Activated CD4-positive, alpha-beta T cell treated with anti-CD3 and anti-CD28 coated beads for 48 hours (primary cell): Measurements from ENCODE around the gene BLOC1S3.
"Not testable (repeated sequence)": the region's sequence is repeated elsewhere in the genome, so short reads cannot be mapped to it uniquely, and the experiment has no call there.

ENCODE experiments used
- DNase-seq: peaks from one replicate; pipeline ENCODE4 v3.0.0-alpha.2; 2020

The BLOC1S3 gene

DNA sequence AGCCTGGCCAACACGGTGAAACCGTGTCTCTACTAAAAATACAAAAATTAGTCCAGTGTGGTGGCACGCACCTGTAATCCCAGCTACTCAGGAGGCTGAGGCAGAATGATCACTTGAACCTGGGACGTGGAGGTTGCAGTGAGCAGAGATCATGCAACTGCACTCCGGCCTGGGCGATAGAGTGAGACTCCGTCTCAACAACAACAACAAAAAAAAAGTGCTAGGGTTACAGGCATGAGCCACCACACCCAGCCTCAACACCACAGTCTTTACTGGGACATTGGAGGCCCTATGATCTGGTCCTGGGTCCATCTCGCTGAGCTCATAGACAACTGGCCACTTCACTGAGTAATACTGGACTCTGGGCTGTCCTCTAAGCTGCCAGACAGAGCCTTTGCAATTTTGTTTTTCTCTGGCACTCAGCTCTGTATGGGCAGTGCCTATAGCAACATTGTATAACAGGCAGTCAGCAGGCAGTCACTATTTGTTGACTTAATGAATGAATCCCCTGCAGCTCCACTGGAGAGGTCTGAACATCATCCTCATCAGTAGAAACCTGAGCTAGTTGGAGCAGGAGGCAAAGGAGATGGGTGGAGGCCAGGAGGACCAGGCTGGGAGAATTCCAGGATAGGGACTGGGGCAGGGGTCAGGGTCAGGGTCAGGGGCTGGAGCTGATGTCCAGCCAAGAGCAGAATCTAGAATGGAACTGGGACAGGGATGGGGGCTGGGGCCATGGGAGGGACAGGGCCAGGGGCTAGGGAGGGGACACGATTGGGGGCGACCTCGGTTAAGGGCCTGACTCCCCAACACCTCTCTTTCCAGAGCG lies 8.1 kb downstream of the BLOC1S3 start:
- DNase-seq, result no peak

DNA sequence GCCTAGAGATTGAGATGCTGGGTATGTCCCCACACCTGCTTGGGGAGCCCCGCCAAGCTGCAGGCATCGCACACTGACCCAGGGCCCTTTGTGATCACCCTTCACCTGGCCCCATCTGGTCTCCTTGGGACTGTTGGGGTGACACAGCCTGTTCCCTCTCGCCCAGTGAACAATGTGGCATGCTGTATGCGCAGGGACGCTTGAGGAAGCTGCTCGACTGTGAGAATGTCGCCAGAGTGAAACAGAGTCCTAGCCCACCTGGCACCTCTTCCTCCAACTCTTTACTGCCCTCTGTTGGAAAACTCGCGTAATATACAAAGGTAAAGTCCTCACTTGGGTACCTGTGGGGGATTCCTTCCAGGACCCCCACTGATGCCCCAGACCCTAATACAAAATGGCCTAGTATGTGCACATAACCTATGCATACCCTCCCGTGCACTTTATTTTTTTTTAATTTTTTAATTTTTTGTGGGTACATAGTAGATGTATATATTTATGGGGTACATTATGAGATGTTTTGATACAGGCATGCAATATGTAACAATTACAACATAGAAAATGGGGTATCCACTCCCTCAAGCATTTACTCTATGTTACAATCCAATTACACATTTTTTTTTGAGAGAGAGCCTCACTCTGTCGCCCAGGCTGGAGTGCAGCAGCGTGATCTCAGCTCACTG lies 9.0 kb downstream of the BLOC1S3 start:
- peak; percentile 30 for DNase-seq

DNA sequence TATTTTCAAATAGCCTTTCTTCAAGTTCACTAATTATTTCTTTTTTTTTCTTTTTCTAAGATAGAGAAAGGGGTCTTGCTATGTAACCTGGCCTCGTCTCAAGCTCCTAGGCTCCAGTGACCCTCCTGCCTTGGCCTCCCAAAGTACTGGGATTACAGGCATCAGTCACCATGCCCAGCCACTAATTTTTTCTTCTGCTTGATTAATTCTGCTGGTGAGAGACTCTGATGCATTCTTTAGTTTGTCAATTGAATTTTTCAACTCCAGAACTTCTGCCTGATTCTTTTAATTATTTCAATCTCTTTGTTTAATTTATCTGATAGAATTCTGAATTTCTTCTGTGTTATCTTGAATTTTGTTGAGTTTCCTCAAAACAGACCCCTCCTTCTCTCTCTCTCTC lies 11.4 kb downstream of the BLOC1S3 start:
- DNase-seq, result no peak

DNA sequence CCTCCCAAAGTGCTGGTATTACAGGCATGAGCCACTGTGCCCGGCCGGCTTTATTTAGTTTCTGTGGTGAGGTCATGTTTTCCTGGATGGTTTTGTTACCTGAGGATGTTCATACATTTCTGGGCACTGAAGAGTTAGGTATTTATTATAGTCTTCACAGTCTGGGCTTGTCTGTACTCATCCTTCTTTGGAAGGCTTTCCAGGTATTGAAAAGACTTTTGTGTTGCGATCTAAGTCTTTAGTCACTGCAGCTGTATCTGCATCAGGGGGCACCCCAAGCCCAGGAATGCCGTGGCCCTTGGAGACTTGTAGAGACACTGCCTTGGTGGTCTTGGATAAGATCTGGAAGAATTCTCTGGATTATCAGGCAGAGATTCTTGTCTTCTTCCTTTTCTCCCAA lies 12.8 kb downstream of the BLOC1S3 start:
- no peak for DNase-seq

DNA sequence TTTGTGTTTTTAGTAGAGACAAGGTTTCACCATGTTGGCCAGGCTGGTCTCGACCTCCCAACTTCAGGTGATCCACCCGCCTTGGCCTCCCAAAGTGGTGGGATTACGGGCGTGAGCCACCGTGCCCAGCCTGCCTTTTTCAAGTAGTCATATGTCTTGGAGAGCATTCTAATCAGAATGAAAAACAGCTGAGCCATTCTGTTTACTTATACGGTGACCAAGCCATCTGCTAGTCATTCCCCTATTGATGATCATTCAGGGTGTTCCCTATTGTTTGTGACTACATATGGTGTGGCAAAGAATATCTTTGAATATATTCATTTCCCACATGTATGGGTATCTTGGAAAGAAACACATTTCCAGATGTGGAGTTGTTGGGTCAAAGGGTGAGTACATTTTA lies 17.2 kb downstream of the BLOC1S3 start:
- DNase-seq, result no peak

DNA sequence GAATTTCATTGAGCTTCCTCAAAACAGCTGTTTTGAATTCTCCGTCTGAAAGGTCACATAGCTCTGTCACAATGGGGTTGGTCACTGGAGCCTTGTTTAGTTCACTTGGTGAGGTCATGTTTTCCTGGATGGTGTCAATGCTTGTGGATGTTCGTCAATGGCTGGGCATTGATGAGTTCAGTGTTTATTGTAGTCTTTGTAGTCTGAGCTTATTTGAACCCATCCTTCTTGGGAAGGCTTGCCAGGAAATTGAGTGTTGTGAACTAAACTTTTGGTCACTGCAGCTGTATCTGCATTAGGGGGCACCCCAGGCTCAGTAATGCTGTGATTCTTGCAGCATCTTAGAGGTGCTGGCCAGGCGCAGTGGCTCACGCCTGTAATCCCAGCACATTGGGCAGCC lies 22.0 kb downstream of the BLOC1S3 start:
- DNase-seq, result no peak

DNA sequence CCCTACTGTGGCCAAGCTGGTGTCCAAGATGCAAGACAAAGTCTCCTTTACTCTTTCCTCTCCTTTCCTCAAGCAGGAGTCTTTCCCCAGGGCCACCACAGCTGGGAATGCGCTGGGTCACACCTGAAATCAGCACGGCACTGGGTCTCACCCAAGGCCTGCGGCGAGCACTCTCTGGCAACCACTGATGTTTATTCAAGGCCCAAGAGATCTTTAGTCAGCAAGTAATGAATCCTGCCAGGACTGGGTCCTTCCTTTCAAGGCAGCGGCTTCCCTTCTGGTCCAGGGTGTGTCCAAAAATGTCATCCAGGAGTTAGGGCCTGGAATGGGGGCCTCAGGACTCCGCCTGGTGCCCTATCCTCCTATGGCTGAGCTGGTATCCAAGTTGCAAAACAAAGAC lies 24.1 kb downstream of the BLOC1S3 start:
- DNase-seq, result no peak

DNA sequence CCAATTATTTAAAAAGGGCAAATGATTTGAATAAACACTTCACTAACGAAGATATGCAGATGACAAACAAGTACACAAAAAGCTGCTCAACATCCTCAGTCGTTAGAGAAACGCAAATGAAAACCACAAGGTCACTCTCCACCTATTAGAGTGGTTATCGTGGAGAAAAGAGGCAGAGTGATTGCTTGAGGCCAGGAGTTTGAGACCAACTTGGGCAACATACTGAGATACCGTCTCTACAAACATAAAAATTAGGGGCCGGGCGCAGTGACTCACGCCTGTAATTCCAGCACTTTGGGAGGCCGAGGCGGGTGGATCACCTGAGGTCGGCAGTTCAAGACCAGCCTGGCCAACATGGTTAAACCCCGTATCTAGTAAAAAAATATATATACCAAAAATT lies 27.2 kb downstream of the BLOC1S3 start:
- no peak for DNase-seq

DNA sequence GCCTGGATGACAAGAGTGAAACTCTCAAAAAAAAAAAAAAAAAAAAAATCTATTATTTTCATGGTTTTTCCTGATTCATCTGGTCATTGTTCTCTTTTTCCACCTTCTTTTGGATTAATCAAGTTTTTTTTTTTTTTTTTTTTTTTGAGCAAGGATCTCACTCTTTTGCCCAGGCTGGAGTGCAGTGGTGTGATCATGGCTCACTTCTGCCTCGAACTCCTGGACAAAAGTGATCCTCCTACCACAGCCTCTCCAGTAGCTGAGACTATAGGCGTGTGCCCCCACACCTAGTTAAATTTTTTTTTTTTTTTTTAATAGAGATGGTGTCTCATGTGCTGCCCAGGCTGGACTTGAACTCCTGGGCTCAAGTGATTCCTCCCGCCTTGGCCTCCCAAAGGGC lies 27.7 kb downstream of the BLOC1S3 start:
- DNase-seq, result no peak

DNA sequence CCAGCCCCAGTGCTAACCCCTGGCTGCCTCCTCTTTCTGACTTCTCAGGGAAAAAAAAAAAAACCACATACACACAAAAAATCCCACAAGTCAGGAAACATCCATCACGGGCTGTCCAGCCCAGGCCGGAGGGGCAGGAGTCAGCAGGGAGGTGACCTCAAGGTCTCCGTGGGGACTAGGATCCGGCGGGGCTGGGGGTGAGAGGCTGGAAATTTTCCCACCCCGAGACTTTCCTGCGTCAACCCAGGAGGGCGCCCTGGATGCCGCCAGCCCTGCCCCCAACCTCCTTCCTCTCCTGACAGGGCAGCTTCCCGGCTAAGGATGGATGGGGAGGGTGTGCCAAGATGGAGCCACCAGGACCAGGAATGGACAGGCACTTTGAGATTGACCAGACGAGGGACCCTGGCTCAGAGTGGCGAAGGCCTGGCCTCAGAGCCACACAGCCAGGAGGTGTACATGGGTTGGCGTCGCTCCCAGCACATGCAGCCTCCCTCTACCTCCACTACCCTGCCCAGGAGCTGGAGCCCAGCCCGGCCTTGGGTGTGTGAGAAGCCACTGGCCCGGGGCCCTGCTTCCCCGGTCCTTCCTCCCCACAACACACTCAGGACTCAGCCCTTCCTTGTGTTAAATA lies 33.3 kb downstream of the BLOC1S3 start:
- DNase-seq, result no peak

DNA sequence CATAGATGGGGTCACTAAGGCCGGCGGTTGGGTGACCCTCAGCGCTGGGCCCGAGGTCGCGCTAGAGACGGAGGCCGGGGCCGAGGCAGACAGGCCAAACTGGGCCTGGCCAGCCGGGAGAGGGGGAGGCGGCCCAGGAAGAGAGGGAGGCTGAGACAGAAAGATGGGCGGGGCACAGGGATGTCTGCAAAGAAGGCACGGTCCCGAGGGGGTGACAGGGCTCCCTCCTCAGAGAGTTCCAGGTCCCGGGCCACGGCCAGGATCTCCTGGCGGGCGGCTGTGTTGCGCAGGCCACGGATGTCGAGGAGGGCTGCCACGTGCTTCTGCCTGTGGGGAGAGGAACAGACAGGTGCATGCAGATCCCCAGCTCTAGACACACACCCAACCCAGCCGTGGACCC lies 34.4 kb downstream of the BLOC1S3 start:
- DNase-seq, result no peak

DNA sequence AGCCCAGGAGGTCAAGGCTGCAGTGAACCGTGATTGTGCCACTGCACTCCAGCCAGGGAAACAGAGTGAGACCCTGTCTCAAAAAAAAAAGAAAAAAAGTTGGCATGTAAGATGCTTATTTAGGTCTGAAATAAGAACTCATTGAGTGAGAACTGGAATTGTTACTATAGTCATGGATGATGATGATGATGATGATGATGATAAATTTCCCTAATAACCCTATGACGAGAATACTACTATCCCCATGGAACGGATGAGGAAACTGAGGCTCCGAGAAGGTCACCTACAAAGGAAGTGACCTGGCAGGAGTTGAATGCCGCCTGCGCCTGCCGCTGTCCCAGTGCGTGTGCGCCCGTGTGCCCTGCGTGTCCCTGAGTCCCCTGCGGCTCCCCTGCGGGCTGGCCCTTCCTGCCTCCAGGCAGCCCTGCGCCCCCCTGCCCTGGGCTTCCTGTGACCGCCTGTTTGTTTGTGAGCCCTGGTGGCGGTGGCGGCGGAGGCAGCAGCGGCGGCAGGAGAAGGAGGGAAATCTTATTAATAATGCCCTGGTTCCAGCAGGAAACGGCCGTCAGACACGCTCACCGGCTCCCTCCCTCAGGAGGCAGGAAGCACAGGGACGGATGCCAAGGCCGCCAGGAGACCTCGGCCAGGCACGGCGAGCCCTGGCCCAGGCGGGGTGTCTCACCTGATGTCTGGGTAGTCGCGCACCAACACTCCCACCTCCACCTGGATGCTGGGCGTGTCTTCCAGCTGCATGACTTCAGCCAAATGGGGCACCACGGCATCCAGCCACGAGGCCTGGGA lies 37.0 kb downstream of the BLOC1S3 start:
- DNase-seq, result no peak

DNA sequence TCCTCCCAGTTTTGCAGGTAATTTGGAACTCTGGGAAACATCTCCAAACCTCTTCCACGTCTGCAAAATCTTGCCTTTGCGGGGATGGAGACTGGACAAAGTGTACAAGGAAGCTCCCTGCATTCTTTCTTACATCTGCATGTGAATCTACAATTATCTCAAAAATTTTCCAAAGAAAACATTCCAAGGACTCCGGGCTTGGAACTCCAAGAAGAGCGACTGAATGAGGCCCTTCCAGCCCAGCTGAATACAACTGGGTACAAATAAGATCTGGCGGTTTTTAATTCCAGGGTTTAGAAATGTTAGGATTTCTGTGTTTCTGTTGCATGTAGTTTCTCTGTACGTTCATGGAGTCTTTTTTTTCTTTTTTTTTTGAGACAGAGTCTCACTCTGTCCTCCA lies 38.1 kb downstream of the BLOC1S3 start:
- DNase-seq, result no peak

DNA sequence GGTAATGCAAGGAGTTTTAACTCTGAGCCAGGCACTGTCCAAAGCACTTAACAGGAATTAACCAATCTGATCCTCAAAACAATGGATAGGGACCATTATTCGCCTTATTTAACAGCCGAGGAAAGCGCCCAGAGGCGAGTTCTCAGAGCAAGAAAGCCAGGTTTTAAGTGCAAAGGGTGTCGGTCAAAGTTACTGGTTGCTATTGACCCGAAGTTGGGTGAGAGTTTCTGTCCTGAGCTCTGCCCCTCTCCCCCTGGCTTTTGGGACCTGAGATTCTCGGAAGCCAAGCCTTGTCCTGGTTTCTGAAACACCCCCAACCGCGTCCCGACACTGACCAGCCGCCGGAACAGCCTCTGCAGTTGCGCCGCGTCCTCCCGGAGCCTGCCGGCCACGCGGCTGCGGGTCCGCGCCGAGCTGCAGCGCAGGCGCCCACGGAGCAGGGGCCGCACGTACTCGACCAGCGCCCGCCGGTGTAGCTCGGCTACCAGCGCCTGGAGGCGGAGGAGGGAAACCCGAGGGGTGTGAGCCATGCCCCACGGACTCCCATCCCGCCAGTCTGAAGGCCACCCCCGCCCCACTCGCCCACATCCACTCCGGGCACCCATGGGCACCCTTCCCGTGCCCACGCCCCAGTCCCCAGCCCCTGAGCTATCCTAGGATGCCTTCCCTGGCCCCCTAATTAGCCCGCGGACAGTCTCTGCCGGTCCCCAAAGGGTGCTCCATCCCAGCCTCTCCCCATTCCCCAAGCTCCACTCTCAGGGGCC lies 38.8 kb downstream of the BLOC1S3 start:
- no peak for DNase-seq

DNA sequence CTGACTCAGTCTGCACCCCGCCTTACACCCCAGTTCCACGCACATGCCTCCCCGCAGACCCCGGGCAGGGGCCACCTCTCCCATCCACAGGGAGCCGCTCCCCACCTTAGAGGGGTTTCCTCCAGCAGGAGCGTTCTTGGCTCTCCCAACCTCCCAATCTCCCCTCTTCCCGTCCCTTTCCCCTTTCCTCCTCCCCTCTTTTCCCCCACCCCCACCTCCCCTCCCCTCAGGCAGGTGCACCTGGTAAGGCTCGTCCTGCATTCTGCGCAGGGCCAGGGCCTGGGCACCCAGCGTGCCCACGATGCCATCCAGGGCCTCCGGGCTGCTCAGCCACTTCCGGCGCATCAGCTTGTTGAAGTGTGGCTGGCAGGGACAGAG lies 39.4 kb downstream of the BLOC1S3 start:
- DNase-seq, result no peak

DNA sequence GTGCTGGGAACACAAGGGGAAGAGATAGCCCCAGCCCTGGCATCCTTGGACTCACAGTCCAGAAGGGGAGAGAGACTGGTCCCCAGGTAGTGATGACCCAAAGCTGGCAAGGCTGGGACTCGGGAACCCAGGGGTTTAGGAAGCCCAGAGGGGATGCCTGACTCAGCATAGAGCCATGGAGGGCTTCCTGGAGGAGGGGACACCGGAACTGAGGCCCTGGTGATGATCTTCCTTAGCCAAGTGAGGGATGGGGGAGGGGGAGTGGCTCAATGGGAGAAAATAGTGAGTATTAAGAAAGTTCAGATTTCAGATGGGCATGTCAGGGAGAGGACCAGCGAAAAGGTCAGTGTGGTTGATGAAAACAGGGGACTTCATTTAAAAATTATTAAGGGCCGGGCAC lies 39.8 kb downstream of the BLOC1S3 start:
- DNase-seq, result no peak

DNA sequence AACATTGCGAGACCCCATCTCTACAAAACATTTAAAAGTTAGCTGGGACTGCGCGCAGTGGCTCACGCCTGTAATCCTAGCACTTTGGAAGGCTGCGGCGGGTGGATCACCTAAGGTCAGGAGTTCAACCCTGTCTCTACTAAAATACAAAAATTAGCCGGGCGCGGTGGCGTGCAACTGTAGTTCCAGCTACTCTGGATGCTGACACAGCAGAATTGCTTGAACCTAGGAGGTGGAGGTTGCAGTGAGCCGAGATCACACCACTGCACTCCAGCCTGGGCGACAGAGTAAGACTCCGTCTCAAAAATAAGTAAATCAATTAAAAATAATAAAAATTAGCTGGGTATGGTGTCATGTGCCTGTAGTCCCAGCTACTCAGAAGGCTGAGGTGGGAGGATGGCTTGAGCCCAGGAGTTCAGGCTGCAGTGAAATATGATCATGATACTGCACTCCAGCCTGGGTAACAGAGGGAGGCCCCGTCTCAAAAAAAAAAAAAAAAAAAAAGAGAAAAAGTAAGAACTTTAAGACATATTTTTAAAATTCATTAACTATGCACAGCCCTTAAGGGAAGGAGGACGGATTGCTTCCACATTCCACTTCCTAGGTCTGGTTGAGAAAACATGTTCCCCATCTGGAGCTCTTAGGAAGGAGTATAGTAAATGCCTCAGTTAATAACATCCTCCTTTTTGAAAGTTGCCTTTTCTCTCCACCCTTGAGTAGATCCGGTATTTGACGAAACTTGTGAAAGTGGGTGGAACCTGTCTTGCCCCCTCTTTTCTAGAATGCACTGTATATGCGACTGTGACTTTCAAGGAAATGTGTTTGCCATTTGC lies 40.5 kb downstream of the BLOC1S3 start:
- no peak for DNase-seq

DNA sequence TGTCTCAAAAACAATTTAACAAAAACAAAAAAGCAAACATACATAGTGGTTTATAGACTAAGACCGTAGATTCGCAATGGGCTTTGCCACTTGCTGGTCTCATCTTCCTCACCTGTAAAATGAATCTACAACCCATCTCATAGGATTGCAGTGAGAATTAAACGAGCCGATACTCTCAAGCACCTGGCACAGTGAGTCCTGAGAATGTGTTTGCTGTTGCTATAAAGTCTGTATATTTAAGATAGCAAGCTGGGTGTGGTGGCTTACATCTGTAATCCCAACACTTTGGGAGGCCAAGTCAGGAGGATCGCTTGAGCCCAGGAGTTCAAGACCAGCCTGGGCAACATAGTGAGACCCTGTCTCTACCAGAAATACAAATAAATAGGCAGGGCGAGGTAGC lies 44.1 kb downstream of the BLOC1S3 start:
- no peak for DNase-seq

DNA sequence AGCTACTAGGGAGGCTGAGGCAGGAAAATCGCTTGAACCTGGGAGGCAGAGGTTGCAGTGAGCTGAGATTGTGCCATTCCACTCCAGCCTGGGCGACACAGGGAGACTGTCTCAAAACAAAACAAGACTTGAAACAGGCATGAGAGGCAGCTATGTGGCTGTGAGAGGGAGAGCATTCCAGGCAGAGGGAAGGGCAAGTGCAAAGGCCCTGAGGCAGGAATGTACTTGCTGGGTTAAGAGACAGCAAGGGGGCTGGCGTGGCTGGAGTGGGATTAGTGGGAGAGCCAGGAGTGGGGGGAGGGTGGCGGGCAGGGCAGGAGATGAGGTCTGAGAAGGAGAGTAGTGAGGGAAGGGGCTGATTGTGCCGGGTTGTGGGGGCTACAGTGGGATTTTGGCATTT lies 45.3 kb downstream of the BLOC1S3 start:
- no peak for DNase-seq

DNA sequence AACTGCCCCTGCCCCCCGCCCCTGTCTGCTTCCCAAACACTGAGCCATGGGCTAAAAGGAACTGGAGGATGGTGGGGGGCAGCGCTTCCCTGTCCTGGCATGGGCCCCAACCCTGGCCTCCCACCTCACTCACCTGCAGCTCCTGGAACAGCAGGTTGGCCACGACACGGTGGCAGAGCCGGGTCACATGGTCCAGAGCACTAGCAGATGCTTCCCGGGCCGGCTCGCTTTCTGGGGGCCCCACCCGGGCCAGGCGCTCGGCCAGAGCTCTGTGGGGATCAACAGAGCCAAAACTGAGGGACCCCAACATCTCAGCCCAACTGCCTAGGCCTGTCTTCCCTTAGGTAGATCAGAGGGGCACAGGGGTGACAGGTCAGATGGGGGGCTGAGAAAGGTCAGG lies 46.1 kb downstream of the BLOC1S3 start:
- DNase-seq, result no peak

DNA sequence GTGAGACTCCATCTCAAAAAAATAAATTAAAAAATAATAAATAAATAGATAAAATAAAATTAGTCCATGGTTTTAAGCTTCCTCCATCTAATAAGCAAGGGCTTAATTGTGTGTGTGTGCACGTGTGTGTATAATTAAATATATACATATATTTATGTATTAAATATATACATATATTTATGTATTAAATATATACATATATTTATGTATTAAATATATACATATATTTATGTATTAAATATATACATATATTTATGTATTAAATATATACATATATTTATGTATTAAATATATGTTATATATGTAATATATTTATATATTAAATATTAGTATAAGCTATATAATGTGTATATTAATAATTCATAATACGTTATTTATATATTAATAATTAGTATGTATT lies 50.5 kb downstream of the BLOC1S3 start:
- not testable (repeated sequence) for DNase-seq
